ENCODE measurements around the gene LRRC57.
"Not testable (repeated sequence)": the region's sequence is repeated elsewhere in the genome, so short reads cannot be mapped to it uniquely, and the experiment has no call there.

LRRC57 gene

GRCh38 chr15:42548249-42549031 is at the start of gene LRRC57, which contains the start of gene HAUS2:
LRRC57 (minus strand) TSS chr15:42548793; CDS start chr15:42548434, 359 bp downstream.
HAUS2 (plus strand) TSS chr15:42548838; CDS start chr15:42548873, 35 bp downstream.
- peak; percentile 79 for DNase-seq

GRCh38 chr15:42595626-42596240 is 47.1 kb upstream of the LRRC57 start:
- DNase-seq, result no peak

- no peak for DNase-seq
These were observed 45.5 kb upstream of the LRRC57 start for GRCh38 chr15:42594095-42594494.

- DNase-seq, result no peak
These were observed 44.5 kb upstream of the LRRC57 start for GRCh38 chr15:42593143-42593542.

GRCh38 chr15:42592716-42593115 is 44.1 kb upstream of the LRRC57 start:
- DNase-seq, result no peak

GRCh38 chr15:42591238-42591934 is 42.8 kb upstream of the LRRC57 start:
- peak; percentile 65 for DNase-seq

- no peak for DNase-seq
These were observed 42.1 kb upstream of the LRRC57 start for GRCh38 chr15:42590619-42591237.

GRCh38 chr15:42584031-42584765 is 35.6 kb upstream of the LRRC57 start:
- DNase-seq, result no peak

GRCh38 chr15:42582569-42583375 is 34.2 kb upstream of the LRRC57 start:
- no peak for DNase-seq

- peak; percentile 73 for DNase-seq
These were observed 32.7 kb upstream of the LRRC57 start for GRCh38 chr15:42581272-42581730.

GRCh38 chr15:42578984-42579537 is 30.5 kb upstream of the LRRC57 start:
- DNase-seq, result no peak

- DNase-seq, result no peak
These were observed 29.0 kb upstream of the LRRC57 start for GRCh38 chr15:42577514-42578031.

GRCh38 chr15:42576776-42577175 is 28.2 kb upstream of the LRRC57 start:
- no peak for DNase-seq

- no peak for DNase-seq
These were observed 27.5 kb upstream of the LRRC57 start for GRCh38 chr15:42576040-42576594.

GRCh38 chr15:42575188-42576039 is 26.8 kb upstream of the LRRC57 start, which contains the start of gene STARD9:
STARD9 (plus strand) TSS chr15:42575606; CDS start chr15:42575716, 110 bp downstream.
- DNase-seq, result peak; percentile 99

GRCh38 chr15:42558739-42559138 is 10.1 kb upstream of the LRRC57 start:
- DNase-seq, result no peak

- DNase-seq, result not testable (repeated sequence)
These were observed 8.1 kb upstream of the LRRC57 start for GRCh38 chr15:42556550-42557207.

- no peak for DNase-seq
These were observed 5.0 kb upstream of the LRRC57 start for GRCh38 chr15:42553554-42553953.
